Esophagus squamous epithelium (tissue), 5 donors: Measurements from ENCODE around the gene C12orf60. TPM values are rescaled to one million over a fixed set of nuclear protein-coding genes. Genes with fewer than 3 reads are reported as not detected.

Experiments used
- DNase-seq: peaks from one replicate; lab custom pipeline; 2025; lab: John Stamatoyannopoulos, UW
- H3K27ac ChIP-seq, 4 donors: fragments of 200-600 bp; sonication (generic); one replicate each; pipeline ENCODE4 v1.5.1; 2016 to 2019; ENCODE audit warnings: mild to moderate bottlenecking in 1 of 4
- H3K27me3 ChIP-seq, 4 donors: fragments of 200-600 bp; sonication (generic); 1 replicate in 3 of 4; 2 replicates in 1 of 4; pipeline versions ENCODE4 v1.5.1 to v1.6.0; 2017 to 2021; ENCODE audit warnings: antibody characterized with exemption in 1 of 4
- H3K36me3 ChIP-seq, 3 donors: fragments of 200-600 bp; sonication (generic); one replicate each; pipeline ENCODE4 v1.5.1; 2016 to 2019
- H3K4me1 ChIP-seq, 3 donors: fragments of 200-600 bp; sonication (generic); one replicate each; pipeline ENCODE4 v1.5.1; 2017 to 2019
- H3K4me3 ChIP-seq, 4 donors: fragments of 200-600 bp; sonication (generic); 1 replicate in 3 of 4; 2 replicates in 1 of 4; pipeline ENCODE4 v1.5.1; 2016 to 2019; ENCODE audit warnings: mild to moderate bottlenecking in 2 of 4, moderate library complexity in 1 of 4
- H3K9me3 ChIP-seq, 3 donors: fragments of 200-600 bp; sonication (generic); one replicate each; pipeline ENCODE4 v1.5.1; 2016 to 2019
- POLR2A ChIP-seq, 4 donors: fragments of 450-650 bp; IDR thresholded peaks; one replicate each; pipeline ENCODE4 v1.6.1; 2017; ENCODE audit warnings: antibody characterized with exemption in 4 of 4, mild to moderate bottlenecking in 4 of 4, moderate library complexity in 3 of 4
- WGBS, 2 donors: methylation state at CpG; one replicate each; pipeline ENCODE4 v1.1.5; 2018; 5-methylcytosine and 5-hydroxymethylcytosine counted together
- intact Hi-C: fragments of 100-400 bp; cut with DNase I; formaldehyde crosslinking; loops from one replicate; pipeline ENCODE4 v1.15.0; 2022
- total RNA-seq, 4 donors: library from RNA; depleted of rRNA; stranded (reverse); fragments of >200 nt; gene quantifications; one replicate each; pipeline ENCODE4 v1.1.0, GENCODE V29; 2016
- TF ChIP-seq, protein P1 (sequence below), 6 experiments: fragments of 450-650 bp in 4 of 6; fragments of 200-600 bp in 2 of 6; sonication (generic) in 2 of 6; IDR thresholded peaks; one replicate each; pipeline ENCODE4 v1.5.1; 2016 to 2019; ENCODE audit warnings: antibody characterized with exemption in 6 of 6, mild to moderate bottlenecking in 4 of 6, moderate library complexity in 4 of 6
- donor health status: DM: yes; HTN: yes; CAD: no.

The C12orf60 gene
- total RNA-seq, 4 donors from 2014 or later, result 0.15 to 2.6 (median 0.65) TPM

DNA sequence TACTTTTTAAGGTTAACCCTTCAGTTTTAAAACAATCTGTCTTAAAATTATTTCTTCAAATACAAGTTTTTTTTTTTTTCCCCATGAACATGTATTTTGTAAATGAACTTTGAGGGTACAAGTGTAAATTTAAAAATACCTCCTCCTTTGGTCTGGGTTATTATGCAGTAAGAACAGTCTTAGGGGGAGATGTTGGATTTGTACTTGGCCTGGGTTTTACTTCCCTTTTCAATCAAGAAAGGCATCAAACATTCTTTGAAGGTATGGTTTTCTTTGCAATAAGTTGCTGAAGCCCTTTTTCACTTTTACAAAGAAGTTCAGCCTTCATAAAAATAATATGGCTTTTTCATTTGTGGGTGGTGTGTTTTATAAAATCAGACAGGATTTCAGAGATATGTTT, 20.7 kb upstream of the C12orf60 start:
- Histone ChIP-seq H3K9me3 (no peaks in the 10 kb centered on the region), H3K4me1 (peaks cover 0 to 1% (median 0%) of the 10 kb centered on the region in 3 donors), H3K4me3 (no peak overlapping the region), H3K36me3 (peaks cover 5 to 40% (median 14%) of the 10 kb centered on the region in 3 donors), H3K27ac (no peak overlapping the region), H3K27me3 (no peaks in the 10 kb centered on the region)
- intact Hi-C loops, result no loop called here
- no peak for TF ChIP-seq POLR2A (IDR thresholded peaks at IDR 0.05)
- TF ChIP-seq, protein P1, sequence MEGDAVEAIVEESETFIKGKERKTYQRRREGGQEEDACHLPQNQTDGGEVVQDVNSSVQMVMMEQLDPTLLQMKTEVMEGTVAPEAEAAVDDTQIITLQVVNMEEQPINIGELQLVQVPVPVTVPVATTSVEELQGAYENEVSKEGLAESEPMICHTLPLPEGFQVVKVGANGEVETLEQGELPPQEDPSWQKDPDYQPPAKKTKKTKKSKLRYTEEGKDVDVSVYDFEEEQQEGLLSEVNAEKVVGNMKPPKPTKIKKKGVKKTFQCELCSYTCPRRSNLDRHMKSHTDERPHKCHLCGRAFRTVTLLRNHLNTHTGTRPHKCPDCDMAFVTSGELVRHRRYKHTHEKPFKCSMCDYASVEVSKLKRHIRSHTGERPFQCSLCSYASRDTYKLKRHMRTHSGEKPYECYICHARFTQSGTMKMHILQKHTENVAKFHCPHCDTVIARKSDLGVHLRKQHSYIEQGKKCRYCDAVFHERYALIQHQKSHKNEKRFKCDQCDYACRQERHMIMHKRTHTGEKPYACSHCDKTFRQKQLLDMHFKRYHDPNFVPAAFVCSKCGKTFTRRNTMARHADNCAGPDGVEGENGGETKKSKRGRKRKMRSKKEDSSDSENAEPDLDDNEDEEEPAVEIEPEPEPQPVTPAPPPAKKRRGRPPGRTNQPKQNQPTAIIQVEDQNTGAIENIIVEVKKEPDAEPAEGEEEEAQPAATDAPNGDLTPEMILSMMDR (IDR thresholded peaks at IDR 0.05), result no peak
- DNase-seq, result no peak

DNA sequence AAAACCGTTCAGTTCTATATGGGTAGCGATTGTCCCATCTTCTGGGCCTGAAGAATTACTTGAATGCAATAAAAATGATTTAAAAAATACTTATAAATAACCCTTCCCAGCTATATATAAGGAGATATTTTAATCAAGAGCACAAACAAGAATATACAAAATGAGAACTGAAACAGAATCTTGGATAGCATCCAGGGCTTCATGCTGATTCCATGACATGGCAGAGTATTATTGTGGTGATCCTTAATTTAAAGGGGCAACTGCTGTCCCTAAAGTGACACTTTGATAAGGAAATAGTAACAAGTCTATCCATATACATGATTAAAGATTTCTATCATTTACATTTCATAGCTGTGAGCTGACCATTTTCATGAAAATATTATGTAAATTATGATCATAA, 19.0 kb upstream of the C12orf60 start:
- intact Hi-C loops, result no loop called here
- DNase-seq, result no peak
- TF ChIP-seq, protein P1 (IDR thresholded peaks at IDR 0.05), result no peak
- TF ChIP-seq POLR2A (IDR thresholded peaks at IDR 0.05), result no peak
- Histone ChIP-seq H3K36me3 (peaks cover 5 to 57% (median 31%) of the 10 kb centered on the region in 3 donors), H3K4me1 (no peaks in the 10 kb centered on the region), H3K27ac (no peak overlapping the region), H3K9me3 (no peaks in the 10 kb centered on the region), H3K4me3 (no peak overlapping the region), H3K27me3 (no peaks in the 10 kb centered on the region)
- 88 to 98% methylated on average over 2 of the region's 2 CpGs for WGBS, 2 donors

DNA sequence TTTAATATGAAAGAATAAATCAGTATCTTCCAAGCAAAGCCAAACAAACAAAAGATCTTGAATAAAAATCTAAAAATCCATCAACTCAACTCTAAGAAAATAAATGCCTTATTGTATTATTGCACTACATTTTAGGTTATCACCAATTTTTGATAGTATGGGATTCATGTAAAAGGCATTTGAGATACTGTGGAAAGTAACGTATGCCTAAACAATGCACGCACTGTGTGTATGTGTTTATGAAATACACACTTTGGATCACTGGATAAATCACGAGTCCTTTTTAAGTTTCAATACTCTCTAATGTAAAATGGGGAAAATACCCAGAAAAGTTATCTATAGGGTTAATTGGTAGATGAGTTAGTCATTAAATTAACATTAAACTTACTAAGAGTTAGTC, 17.9 kb upstream of the C12orf60 start:
- Histone ChIP-seq H3K27ac (no peak overlapping the region), H3K27me3 (no peaks in the 10 kb centered on the region), H3K36me3 (peaks cover 5 to 68% (median 42%) of the 10 kb centered on the region in 3 donors), H3K4me3 (no peak overlapping the region), H3K9me3 (no peaks in the 10 kb centered on the region), H3K4me1 (no peaks in the 10 kb centered on the region)
- TF ChIP-seq, protein P1 (IDR thresholded peaks at IDR 0.05), result no peak
- TF ChIP-seq POLR2A (IDR thresholded peaks at IDR 0.05), result no peak
- intact Hi-C loops, result no loop called here
- DNase-seq, result no peak
- WGBS, 2 donors, result 92% methylated on average over 3 of the region's 3 CpGs

DNA sequence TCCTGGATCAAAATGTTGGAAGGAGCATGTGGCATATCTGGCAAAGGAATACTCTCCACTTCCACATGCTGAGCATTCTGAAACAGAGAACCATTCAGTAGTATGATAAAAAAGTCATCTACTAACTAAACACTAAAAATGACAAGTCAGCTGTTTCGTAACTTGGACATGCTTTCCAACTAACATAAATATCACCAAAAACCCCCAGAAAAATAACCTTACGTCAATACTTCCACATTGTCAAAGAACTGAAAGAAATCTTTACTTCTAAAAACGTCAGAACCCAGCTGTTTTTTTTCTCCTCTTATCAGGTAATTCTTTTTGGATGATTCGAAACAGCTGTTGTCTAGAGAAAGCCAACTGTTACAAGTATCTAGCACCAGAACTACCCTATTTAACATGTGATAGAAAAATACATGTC, 8.4 kb upstream of the C12orf60 start:
- 66 to 77% methylated on average over 4 of the region's 4 CpGs for WGBS, 2 donors
- Histone ChIP-seq H3K4me1 (no peaks in the 10 kb centered on the region), H3K27ac (no peak overlapping the region), H3K27me3 (no peaks in the 10 kb centered on the region), H3K9me3 (no peaks in the 10 kb centered on the region), H3K36me3 (peaks cover 0 to 98% (median 39%) of the 10 kb centered on the region in 3 donors), H3K4me3 (no peak overlapping the region)
- DNase-seq, result no peak
- intact Hi-C loops, result no loop called here
- TF ChIP-seq, protein P1 (IDR thresholded peaks at IDR 0.05), result no peak
- TF ChIP-seq POLR2A (IDR thresholded peaks at IDR 0.05), result no peak

DNA sequence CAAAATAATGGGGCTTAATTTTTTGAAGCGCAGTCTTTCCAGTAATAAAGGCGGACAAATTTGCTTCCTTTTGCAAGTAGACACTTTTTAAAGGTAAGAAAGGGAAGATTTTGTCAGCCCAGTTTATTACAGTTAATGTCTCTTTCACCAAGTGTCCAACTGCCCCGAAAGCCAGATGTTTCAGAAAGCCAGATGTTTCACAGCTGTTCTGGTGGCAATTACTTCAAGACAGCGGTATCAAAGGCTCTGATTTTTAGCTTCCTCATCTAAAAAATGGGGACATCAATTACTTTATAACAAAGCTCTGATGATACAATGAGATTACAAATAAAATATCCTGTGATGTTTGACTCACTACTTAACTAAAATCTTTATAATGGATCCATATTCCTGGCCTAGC, 1.2 kb upstream of the C12orf60 start:
- Histone ChIP-seq H3K27me3 (no peaks in the 10 kb centered on the region), H3K9me3 (no peaks in the 10 kb centered on the region), H3K4me3 (peak overlapping the region; percentile 68 to 95 (median 88)), H3K27ac (peak overlapping the region in 2 of 4 donors; percentile 96), H3K36me3 (peaks cover 0 to 26% (median 16%) of the 10 kb centered on the region in 3 donors), H3K4me1 (peaks cover 4 to 38% (median 11%) of the 10 kb centered on the region in 3 donors)
- intact Hi-C loops, result no loop called here
- DNase-seq, result no peak
- 63 to 66% methylated on average over 4 of the region's 4 CpGs for WGBS, 2 donors
- TF ChIP-seq POLR2A (IDR thresholded peaks at IDR 0.05), result no peak
- TF ChIP-seq, protein P1 (IDR thresholded peaks at IDR 0.05), result no peak
